Astrocyte of the spinal cord (primary cell): ENCODE data around the gene KY.

Experiments
- DNase-seq: peaks from one replicate; pipeline ENCODE4 v3.0.0; 2011; ENCODE audit warnings: low read depth, low spot score
- H3K4me3 ChIP-seq: 2 replicates; pipeline ENCODE4 v1.5.1; 2011; ENCODE audit warnings: low read depth, mild to moderate bottlenecking, low read length, moderate library complexity
- in situ Hi-C: cut with HindIII; loops from 2 replicates; pipeline ENCODE4 v1.10.0; 2017; ENCODE audit warnings: low sequenced_read_pairs
- TF ChIP-seq, protein P1 (sequence below): IDR thresholded peaks from 2 replicates; pipeline ENCODE4 v1.5.1; 2012; ENCODE audit warnings: low read depth, mild to moderate bottlenecking, low read length, inconsistent platforms

The KY gene

DNA sequence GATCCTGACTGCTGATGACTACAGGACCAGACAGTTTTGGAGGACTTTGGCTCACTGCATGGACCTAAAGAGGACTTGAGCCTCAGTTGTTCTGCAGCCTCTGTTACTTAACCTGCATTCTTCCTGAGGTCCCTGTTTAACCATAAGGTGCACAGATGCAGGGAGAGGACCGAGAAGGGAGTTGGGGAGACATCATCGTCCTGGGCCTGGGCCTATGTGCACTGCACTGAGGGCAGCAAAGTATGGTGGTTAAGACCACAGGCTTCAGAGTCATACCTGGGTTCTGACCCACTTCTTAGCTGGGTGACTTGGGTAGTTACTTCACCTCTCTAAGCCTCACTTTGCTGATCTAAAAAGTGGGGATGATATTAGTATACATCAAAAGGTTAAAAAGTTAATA lies 21.9 kb downstream of the KY start:
- in situ Hi-C loops = no loop called here

DNA sequence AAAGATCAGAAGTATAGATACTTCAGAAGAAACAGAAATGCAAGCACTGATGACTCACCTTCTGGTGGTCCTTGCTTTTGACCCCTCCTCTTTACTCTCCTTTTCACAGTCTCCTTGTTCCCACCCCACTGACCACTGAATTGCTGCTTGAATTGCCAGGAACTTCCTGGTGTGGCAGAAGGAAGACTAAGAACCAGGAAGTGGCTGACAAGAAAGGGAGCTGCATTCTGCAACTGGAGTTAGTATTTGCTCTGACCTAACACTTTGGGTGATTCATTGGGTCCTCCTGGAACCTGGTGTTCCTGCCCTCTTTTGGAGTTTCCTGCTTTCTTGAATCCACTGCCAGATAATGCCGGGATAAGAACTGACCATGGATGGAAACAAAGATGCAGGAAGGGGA lies 23.0 kb downstream of the KY start:
- in situ Hi-C loops = no loop called here
- TF ChIP-seq, protein P1, sequence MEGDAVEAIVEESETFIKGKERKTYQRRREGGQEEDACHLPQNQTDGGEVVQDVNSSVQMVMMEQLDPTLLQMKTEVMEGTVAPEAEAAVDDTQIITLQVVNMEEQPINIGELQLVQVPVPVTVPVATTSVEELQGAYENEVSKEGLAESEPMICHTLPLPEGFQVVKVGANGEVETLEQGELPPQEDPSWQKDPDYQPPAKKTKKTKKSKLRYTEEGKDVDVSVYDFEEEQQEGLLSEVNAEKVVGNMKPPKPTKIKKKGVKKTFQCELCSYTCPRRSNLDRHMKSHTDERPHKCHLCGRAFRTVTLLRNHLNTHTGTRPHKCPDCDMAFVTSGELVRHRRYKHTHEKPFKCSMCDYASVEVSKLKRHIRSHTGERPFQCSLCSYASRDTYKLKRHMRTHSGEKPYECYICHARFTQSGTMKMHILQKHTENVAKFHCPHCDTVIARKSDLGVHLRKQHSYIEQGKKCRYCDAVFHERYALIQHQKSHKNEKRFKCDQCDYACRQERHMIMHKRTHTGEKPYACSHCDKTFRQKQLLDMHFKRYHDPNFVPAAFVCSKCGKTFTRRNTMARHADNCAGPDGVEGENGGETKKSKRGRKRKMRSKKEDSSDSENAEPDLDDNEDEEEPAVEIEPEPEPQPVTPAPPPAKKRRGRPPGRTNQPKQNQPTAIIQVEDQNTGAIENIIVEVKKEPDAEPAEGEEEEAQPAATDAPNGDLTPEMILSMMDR = no peak
- no peak overlapping the region for H3K4me3 ChIP-seq
- DNase-seq = no peak

More for the DNA sequence above, 21.9 kb downstream of the KY start:
- DNase-seq = no peak
- no peak overlapping the region for H3K4me3 ChIP-seq
- TF ChIP-seq, protein P1 = no peak

DNA sequence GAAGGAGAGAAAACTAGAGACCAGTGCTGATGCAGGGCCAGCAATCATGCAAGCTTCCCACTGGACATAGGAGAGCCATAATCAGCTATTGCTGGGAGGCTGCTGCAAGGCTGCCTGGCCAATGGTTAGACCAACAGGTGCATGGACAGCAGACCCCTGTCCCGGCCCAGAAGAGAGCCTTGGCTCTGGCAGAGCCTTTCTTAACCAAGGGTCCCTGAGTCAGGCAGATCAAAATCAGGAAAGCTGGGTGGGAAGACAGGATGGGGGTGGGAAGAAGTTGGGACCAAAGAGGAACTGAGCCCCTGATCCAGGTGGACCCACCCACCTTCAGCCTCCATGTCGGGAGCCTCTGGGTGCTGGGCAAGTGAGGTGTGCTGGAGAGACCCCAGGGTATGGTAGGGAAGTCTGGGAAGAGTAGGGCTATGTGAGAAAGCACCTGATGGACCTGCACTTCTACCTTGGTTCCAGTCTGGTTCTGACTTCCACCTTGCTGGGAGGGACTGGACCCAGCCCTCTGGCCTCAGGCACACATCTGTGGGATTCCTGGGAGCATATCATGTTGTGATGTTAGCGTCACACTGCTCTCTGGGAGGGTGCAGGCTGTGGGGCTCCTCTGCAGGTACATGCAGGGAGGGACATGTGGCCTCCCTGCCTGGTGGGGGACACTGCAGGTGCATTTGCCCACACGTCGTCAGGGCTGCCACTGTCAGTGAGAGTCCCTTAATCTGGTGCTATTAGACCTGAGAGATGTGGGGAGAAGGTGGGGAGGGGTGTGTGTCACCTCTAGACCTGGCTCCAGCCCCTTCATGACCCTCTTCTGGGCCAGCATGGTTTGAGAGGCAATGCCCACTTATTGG lies 24.7 kb downstream of the KY start:
- TF ChIP-seq, protein P1 = no peak
- in situ Hi-C loops = no loop called here
- H3K4me3 ChIP-seq = no peak overlapping the region
- DNase-seq = no peak

DNA sequence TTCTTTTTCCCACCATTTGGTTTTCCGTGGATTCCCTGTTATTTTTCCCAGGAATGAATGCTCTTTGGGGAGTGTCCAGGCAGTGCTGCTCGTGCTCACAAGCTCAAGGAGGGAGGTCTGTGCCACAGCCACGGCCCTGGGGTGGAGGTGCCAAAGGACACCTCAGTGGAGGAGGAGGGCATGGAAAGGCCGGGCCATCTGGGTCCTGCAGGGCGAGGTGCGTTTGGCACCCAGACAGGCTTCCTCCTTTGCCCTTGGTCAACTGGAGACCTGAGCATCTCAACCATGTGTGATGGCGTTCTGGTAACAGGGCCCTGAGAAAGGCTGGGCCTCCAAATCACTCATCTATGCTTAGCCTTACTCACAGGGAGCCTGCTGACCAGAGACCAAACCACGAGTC lies 25.4 kb downstream of the KY start:
- H3K4me3 ChIP-seq = no peak overlapping the region
- TF ChIP-seq, protein P1 = no peak
- in situ Hi-C loops = no loop called here
- DNase-seq = no peak

DNA sequence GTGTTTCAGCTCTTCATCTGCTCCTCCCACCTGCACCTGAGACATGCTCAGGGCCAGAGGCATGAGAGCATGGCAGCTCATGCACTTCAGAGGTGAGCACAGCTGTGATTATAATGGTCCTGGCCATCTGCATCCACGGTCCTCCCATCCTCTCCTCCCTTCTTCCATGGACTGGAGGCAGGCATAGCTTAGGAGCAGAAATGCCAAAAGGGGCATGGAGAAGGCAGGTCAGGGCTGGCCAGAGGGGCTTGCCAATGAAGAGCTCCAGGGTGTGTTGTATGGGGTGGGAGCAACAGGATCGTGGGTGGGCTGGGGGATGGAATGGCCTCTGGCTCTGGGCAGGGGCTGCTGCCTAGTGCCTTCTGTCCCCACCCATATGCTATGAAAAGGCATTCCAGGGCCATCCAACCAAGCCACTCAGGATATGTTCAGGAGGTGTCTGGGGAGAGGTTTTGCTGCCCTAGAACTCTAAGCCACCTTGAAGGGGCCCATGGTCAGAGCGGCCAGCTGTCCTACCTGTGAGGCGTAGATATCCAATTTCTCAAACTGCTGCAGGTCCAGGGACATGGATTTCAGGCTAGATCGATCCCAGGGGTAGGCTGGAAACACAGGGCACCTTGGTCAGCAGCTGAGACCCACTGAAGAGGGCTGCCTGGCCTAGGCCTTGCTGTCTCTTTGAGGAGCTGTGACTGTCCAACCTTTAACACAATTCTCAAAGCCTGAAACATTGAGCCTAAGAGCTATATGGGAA lies 26.1 kb downstream of the KY start:
- no peak overlapping the region for H3K4me3 ChIP-seq
- no peak for DNase-seq
- in situ Hi-C loops = no loop called here
- TF ChIP-seq, protein P1 = no peak

DNA sequence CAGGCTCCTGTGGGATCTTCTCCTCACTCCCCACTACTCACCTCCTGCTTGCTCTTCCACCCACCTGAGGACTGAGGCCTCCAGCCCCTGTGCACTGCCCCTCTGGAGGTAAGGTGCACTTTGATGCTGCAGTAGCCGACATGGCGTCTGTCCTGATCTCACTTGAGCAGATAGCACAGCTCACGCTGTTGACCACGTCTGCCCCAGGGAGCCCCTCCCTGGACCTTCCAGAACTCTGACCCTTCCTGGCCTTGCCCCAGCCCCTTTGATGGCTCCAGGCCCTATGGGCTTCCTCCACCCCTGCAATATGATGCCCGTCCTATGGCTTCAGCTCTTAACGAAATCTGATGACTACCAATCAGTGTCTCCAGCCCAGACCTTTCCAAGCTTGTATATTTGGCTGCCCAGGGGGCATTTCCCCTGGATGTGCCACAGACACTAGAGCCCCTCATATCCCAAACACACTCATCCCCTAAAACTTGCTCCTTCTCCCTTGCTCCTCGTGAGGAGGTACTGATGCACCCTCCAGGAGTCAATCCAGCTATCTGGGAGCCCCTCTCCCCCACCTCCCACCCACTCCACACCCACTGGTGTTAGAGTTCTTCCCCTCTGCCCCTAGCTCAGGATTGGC lies 27.1 kb downstream of the KY start:
- H3K4me3 ChIP-seq = no peak overlapping the region
- in situ Hi-C loops = no loop called here
- TF ChIP-seq, protein P1 = no peak
- DNase-seq = no peak
